ENCODE data around the gene PLIN5.

The PLIN5 gene

GRCh38 chr19:4522291-4523002, 12.6 kb downstream of the PLIN5 start:
- no peak for DNase-seq (ENCODE audit: low spot score)

GRCh38 chr19:4521888-4522242, 13.2 kb downstream of the PLIN5 start:
- no peak for DNase-seq (ENCODE audit: low spot score)

GRCh38 chr19:4521170-4521887, 13.7 kb downstream of the PLIN5 start:
- DNase-seq (ENCODE audit: low spot score) = no peak

- no peak for DNase-seq (ENCODE audit: low spot score)
Observed at GRCh38 chr19:4519521-4520277, 15.3 kb downstream of the PLIN5 start.

- DNase-seq (ENCODE audit: low spot score) = no peak
Observed at GRCh38 chr19:4519172-4519496, 15.9 kb downstream of the PLIN5 start.

- peak; percentile 80 for DNase-seq (ENCODE audit: low spot score)
Observed at GRCh38 chr19:4518345-4519171, 16.5 kb downstream of the PLIN5 start, which contains the start of gene PLIN4. PLIN4 (minus strand) TSS chr19:4518486; CDS start chr19:4518272, 214 bp downstream.

GRCh38 chr19:4517451-4518057, 17.5 kb downstream of the PLIN5 start:
- DNase-seq (ENCODE audit: low spot score) = no peak

GRCh38 chr19:4516939-4517300, 18.1 kb downstream of the PLIN5 start:
- DNase-seq (ENCODE audit: low spot score) = no peak

- no peak for DNase-seq (ENCODE audit: low spot score)
Observed at GRCh38 chr19:4516199-4516938, 18.7 kb downstream of the PLIN5 start.

- no peak for DNase-seq (ENCODE audit: low spot score)
Observed at GRCh38 chr19:4515732-4516131, 19.3 kb downstream of the PLIN5 start.

- DNase-seq (ENCODE audit: low spot score) = no peak
Observed at GRCh38 chr19:4513248-4513647, 21.8 kb downstream of the PLIN5 start.

- no peak for DNase-seq (ENCODE audit: low spot score)
Observed at GRCh38 chr19:4512070-4512469, 23.0 kb downstream of the PLIN5 start.

- DNase-seq (ENCODE audit: low spot score) = no peak
Observed at GRCh38 chr19:4511300-4512054, 23.5 kb downstream of the PLIN5 start.

GRCh38 chr19:4510435-4511255, 24.4 kb downstream of the PLIN5 start:
- DNase-seq (ENCODE audit: low spot score) = no peak

- no peak for DNase-seq (ENCODE audit: low spot score)
Observed at GRCh38 chr19:4508698-4509097, 26.3 kb downstream of the PLIN5 start.

- no peak for DNase-seq (ENCODE audit: low spot score)
Observed at GRCh38 chr19:4507804-4508203, 27.2 kb downstream of the PLIN5 start.

- DNase-seq (ENCODE audit: low spot score) = no peak
Observed at GRCh38 chr19:4507150-4507452, 27.9 kb downstream of the PLIN5 start.

GRCh38 chr19:4506449-4507149, 28.4 kb downstream of the PLIN5 start:
- DNase-seq (ENCODE audit: low spot score) = no peak

All from iPS-NIHi11 (cell line).